HG03066 (cell line): Measurements from ENCODE around the gene ADD1.

Experiments used
- ATAC-seq: cut with Tn5 transposase; IDR thresholded peaks from one replicate; pipeline ENCODE4 v1.9.1; 2021; ENCODE audit warnings: low read depth; ENCODE audit not compliant: unreplicated experiment

The ADD1 gene

DNA sequence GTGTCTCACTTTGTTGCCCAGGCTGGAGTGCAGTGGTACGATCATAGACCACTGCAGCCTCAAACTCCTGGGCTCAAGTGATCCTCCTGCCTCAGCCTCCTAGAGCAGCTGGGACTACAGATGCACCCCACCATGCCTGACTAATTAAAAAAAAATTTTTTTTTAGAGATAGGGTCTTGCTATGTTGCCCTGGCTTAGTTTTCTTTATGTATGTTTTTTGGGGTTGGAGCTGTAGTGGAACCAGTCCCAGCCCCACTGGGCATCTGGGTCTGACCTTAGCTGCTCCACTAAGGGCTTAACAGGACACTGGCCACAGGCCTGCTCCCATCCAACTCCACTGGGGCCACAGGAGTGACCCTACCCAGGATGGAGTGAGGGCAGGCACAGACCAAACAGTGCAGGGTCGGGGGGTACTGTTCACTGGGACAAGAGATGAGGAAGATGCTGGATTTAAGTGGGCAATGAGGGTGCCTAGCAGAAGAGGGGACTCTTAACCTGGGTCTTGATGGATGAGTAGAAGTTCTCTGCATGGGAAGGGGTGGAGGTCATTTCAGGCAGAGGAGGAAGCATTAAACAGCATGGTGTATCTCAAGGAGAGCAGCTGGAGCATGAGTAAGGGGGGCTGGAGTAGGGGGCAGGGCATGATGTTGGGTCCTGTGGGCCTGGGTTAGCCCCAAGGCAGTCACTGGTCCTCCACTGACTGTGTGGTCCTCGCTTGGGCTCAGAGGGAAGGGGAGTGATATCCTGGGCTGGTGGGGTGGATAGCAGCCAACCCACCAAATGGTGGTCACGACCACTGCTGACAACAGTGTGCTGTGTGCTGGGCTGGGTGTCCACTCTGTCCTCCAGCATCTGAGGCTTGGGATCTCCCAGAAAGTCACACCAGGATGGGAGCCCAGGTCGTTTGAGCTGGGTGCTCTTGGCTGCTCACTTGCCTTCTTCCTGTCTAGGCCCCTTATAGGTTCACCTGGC is 24.1 kb upstream of the ADD1 start:
- no peak for ATAC-seq

DNA sequence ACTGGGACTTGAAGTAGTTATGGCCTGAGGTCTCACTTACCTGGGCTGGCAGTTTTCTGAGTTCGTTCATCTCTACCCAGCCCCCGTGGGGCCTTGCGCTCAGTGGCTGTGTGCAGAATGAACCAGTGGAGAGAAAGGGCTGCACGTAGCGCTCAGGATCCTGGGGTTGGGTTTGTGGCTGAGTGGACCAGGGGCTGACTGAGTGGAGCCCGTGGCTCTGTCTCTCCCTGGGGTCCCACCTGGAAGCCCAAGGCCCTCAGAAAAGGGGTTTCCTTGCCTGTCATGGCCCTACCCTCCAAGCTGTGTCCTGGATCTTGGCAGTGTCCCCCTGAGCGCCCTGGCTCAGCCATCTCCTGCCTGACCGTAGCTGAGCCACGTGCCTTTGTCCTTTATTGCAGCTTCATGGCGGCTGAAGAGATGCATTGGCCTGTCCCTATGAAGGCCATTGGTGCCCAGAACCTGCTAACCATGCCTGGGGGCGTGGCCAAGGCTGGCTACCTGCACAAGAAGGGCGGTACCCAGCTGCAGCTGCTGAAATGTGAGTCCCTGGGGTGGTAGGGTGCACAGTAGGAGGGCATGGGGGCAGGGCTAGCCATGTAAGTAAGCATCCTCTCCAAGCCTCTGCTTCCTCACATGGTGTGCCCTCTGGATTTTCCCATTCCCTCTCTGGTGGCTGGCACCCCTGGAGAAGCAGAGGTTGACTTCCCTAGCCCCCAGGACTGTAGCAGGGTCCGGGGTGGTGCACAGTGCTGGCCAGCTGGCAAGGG is 23.2 kb upstream of the ADD1 start:
- ATAC-seq = no peak

GRCh38 chr4:2822461-2823300 is 21.0 kb upstream of the ADD1 start:
- no peak for ATAC-seq

DNA sequence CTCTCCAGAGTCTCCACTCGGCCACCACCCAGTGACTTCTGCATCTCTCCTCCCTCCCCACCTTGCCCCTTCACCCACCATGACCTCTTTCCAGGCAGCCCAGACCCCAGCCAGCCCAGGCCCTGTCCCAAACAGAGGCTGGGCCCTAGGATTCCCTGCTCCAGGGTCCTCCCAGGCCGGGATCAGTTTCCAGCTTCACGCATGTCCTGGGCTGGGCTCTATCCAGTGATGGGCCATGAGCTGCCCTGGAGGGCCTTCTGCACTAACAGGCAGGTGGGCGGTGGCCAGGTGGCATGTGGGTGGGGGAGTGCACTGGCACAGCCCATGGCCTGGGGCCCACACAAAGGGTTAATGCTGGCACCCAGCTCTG is 20.4 kb upstream of the ADD1 start:
- no peak for ATAC-seq

GRCh38 chr4:2823671-2824328 is 19.8 kb upstream of the ADD1 start:
- ATAC-seq = no peak

GRCh38 chr4:2824329-2824835 is 19.3 kb upstream of the ADD1 start:
- ATAC-seq = no peak

DNA sequence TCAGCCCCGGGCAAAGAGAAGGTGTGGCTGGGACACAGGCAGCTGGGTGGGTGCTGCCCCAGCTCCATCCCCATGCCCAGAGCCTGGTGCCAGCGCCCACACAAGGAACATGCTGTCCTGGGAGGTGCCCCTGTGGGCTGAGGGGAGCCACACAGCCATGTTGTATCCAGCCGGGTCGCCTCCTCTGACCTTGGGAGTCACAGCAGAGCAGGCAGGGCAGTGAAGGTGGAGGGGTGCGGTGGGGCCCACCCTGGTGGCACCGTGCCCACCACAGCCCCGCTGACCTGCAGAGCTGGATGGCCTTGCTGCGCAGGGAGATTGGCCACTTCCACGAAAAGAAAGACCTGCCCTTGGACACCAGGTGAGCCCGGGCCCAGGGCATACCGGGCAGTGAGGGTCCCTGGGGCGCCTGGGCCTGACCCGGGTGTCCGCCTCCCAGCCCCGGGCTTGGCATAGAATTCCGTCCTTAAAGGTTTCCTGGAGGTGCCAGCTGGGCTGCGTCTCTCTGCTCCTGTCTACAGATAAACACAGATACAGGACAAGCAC is 18.7 kb upstream of the ADD1 start:
- no peak for ATAC-seq

DNA sequence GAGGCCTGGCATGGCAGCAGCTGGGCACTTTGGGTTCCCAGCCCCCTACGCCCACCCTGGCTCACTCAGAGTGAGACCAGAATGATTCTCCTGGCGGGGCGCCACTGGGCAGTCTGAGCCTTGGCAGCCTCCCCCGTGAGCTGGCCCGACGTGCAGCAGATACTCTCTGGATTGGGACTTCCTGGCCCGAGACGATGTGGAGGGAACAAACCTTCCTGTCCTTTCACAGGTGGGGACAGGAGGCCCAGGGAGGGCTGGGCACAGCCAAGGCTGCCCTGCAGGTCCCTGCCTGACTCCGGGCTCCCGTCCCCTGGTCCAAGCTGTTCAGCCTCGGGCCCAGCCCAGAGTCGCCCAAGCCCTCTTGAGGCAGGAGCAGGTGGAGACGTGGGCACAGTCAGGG is 17.9 kb upstream of the ADD1 start:
- no peak for ATAC-seq

GRCh38 chr4:2827071-2827873 is 16.4 kb upstream of the ADD1 start:
- no peak for ATAC-seq

GRCh38 chr4:2827874-2828751 is 15.5 kb upstream of the ADD1 start:
- no peak for ATAC-seq

- ATAC-seq = no peak
Observed at GRCh38 chr4:2828758-2829181, 14.9 kb upstream of the ADD1 start.

DNA sequence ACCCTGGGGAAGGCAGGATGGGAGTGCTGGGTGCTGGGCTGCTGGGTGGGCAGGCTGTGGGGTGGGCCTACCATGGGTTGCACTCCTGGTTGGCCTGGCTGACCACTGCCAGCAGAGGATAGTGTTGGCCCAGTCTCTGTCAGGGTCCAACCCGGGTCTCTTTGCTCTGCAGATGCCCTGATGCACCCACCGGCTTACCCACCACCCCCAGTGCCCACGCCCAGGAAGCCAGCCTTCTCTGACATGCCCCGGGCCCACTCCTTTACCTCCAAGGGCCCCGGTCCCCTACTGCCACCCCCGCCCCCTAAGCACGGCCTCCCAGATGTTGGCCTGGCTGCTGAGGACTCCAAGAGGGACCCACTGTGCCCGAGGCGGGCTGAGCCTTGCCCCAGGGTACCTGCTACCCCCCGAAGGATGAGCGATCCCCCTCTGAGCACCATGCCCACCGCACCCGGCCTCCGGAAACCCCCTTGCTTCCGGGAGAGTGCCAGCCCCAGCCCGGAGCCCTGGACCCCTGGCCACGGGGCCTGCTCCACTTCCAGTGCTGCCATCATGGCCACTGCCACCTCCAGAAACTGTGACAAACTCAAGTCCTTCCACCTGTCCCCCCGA is 14.2 kb upstream of the ADD1 start:
- no peak for ATAC-seq

DNA sequence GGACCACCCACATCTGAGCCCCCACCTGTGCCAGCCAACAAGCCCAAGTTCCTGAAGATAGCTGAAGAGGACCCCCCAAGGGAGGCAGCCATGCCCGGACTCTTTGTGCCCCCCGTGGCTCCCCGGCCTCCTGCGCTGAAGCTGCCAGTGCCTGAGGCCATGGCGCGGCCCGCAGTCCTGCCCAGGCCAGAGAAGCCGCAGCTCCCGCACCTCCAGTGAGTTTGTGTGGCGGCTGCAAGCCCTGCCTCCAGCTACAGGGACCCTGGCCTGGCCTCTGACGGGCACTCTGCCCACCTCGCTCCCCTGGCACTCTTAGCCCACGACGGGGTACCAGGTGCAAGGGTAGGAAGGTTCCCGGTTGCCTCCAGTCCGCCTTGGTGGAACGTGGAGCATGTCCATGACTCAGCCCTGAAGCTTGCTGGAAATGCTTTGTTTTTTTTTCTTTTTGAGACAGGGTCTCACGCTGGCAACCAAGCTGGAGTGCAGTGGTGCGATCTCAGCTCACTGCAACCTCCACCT is 13.7 kb upstream of the ADD1 start:
- no peak for ATAC-seq

GRCh38 chr4:2830632-2831610 is 12.7 kb upstream of the ADD1 start:
- ATAC-seq = no peak

- no peak for ATAC-seq
Observed at GRCh38 chr4:2831611-2832308, 11.9 kb upstream of the ADD1 start.
